PC-9 (cell line): ENCODE results near the gene CHN1. TPM values are rescaled to one million over a fixed set of nuclear protein-coding genes. Genes with fewer than 3 reads are reported as not detected.

ENCODE experiments used
- BruUV-seq: library from RNA; stranded (reverse); fragments of 400-500 nt; replicated peaks from 2 replicates; lab custom pipeline; 2021; lab: Mats Ljungman, UMichigan
- CTCF ChIA-PET: fragments of 300-600 bp; sonication (Branson Sonifier 250); formaldehyde crosslinking; loops from one replicate; lab custom pipeline; 2022; ENCODE audit warnings: antibody characterized with exemption; lab: Charles Lee
- POLR2A ChIA-PET: fragments of 300-600 bp; sonication (Branson Sonifier 250); formaldehyde crosslinking; loops from one replicate; lab custom pipeline; 2022; ENCODE audit warnings: antibody characterized with exemption; ENCODE audit not compliant: unreplicated experiment; lab: Charles Lee
- DNase-seq, 2 experiments: peaks; one replicate each; pipeline versions ENCODE4 v3.0.0 to v3.0.0-alpha.2; 2015 to 2022; ENCODE audit warnings: mixed read lengths in 1 of 2
- H2AFZ ChIP-seq: fragments of 200-600 bp; sonication (generic); 2 replicates; pipeline ENCODE4 v1.8.1; 2017; ENCODE audit warnings: antibody characterized with exemption
- H3F3A ChIP-seq: fragments of 200-600 bp; sonication (generic); 2 replicates; pipeline ENCODE4 v1.8.1; 2017; ENCODE audit warnings: antibody characterized with exemption, mild to moderate bottlenecking, low read depth; ENCODE audit not compliant: insufficient read depth
- H3K27ac ChIP-seq: fragments of 200-600 bp; sonication (generic); 2 replicates; pipeline ENCODE4 v1.6.1; 2016; ENCODE audit warnings: mixed run types
- H3K27me3 ChIP-seq: fragments of 200-600 bp; sonication (generic); 2 replicates; pipeline ENCODE4 v1.6.1; 2016; ENCODE audit warnings: low read depth, mixed run types; ENCODE audit not compliant: insufficient read depth
- H3K36me3 ChIP-seq: fragments of 200-600 bp; sonication (generic); 2 replicates; pipeline ENCODE4 v1.6.1; 2016; ENCODE audit warnings: low read depth, mixed run types
- H3K4me1 ChIP-seq: fragments of 200-600 bp; sonication (generic); replicated peaks from 2 replicates; pipeline ENCODE4 v1.6.1; 2016; ENCODE audit warnings: mixed run types; ENCODE audit not compliant: insufficient read depth
- H3K4me2 ChIP-seq: fragments of 200-600 bp; sonication (generic); 2 replicates; pipeline ENCODE4 v1.6.1; 2017; ENCODE audit warnings: mixed run types
- H3K4me3 ChIP-seq: fragments of 200-600 bp; sonication (generic); 2 replicates; pipeline ENCODE4 v1.6.1; 2016; ENCODE audit warnings: mixed run types
- H3K79me2 ChIP-seq: fragments of 200-600 bp; sonication (generic); 2 replicates; pipeline ENCODE4 v1.6.1; 2017; ENCODE audit warnings: low read depth, mixed run types
- H3K9me2 ChIP-seq: fragments of 200-600 bp; sonication (generic); 2 replicates; pipeline ENCODE4 v1.8.1; 2017; ENCODE audit warnings: mild to moderate bottlenecking; ENCODE audit not compliant: insufficient read depth
- H3K9me3 ChIP-seq: fragments of 200-600 bp; sonication (generic); 2 replicates; pipeline ENCODE4 v1.8.1; 2016; ENCODE audit warnings: low read depth; ENCODE audit not compliant: insufficient read depth
- H4K20me1 ChIP-seq: fragments of 200-600 bp; sonication (generic); 2 replicates; pipeline ENCODE4 v1.8.1; 2017; ENCODE audit not compliant: insufficient read depth
- CTCF ChIP-seq: fragments of 200-600 bp; sonication (generic); conservative IDR thresholded peaks from 2 replicates; pipeline ENCODE4 v1.6.1; 2017; ENCODE audit warnings: mixed run types, antibody characterized with exemption, mild to moderate bottlenecking, moderate library complexity
- EZH2 ChIP-seq: fragments of 200-600 bp; sonication (generic); IDR thresholded peaks from 2 replicates; pipeline ENCODE4 v1.8.0; 2017; ENCODE audit warnings: antibody characterized with exemption, low read depth
- intact Hi-C: fragments of 100-400 bp; cut with micrococcal nuclease; formaldehyde crosslinking; loops from one replicate; pipeline ENCODE4 v1.10.0; 2022; ENCODE audit not compliant: unreplicated experiment
- total RNA-seq: library from RNA; stranded (reverse); gene quantifications from 2 replicates; pipeline ENCODE4 v1.2.3, GENCODE V29; 2021

Gene CHN1
- total RNA-seq, 1 experiment from 2014 or later = 14.0 TPM

- intact Hi-C loops = no loop called here
- Histone ChIP-seq H4K20me1 (no peaks in the 10 kb centered on the region), H2AFZ (no peak overlapping the region), H3K9me2 (no peaks in the 10 kb centered on the region), H3K4me1 (no peaks in the 10 kb centered on the region), H3K4me3 (no peak overlapping the region), H3K36me3 (no peaks in the 10 kb centered on the region), H3K9me3 (no peaks in the 10 kb centered on the region), H3K27me3 (no peaks in the 10 kb centered on the region), H3K4me2 (no peak overlapping the region), H3K27ac (no peak overlapping the region), H3F3A (no peaks in the 10 kb centered on the region), H3K79me2 (no peaks in the 10 kb centered on the region)
- ChIA-PET POLR2A (no interaction called here), CTCF (no interaction called here)
- DNase-seq = no peak
- BruUV-seq = no TSS peak
- TF ChIP-seq CTCF = no peak
- TF ChIP-seq EZH2 = no peak
Measured at GRCh38 chr2:174785481-174785880, 219.7 kb downstream of the CHN1 start.

- POLR2A ChIA-PET = no interaction called here
- H3F3A ChIP-seq = no peaks in the 10 kb centered on the region
- no TSS peak for BruUV-seq
- no peaks in the 10 kb centered on the region for H3K27me3 ChIP-seq
- H3K4me1 ChIP-seq = no peaks in the 10 kb centered on the region
- no peaks in the 10 kb centered on the region for H4K20me1 ChIP-seq
- H3K9me3 ChIP-seq = no peaks in the 10 kb centered on the region
- no peak for TF ChIP-seq CTCF
- TF ChIP-seq EZH2 = no peak
- CTCF ChIA-PET = no interaction called here
- H3K79me2 ChIP-seq = no peaks in the 10 kb centered on the region
- intact Hi-C loops = no loop called here
- no peak overlapping the region for H3K27ac ChIP-seq
- no peak overlapping the region for H2AFZ ChIP-seq
- H3K9me2 ChIP-seq = no peaks in the 10 kb centered on the region
- DNase-seq = no peak
- H3K4me2 ChIP-seq = no peak overlapping the region
- no peaks in the 10 kb centered on the region for H3K36me3 ChIP-seq
- no peak overlapping the region for H3K4me3 ChIP-seq
Measured at GRCh38 chr2:174784909-174785308, 220.3 kb downstream of the CHN1 start.

- H3K9me3 ChIP-seq = no peaks in the 10 kb centered on the region
- ChIA-PET CTCF (no interaction called here), POLR2A (no interaction called here)
- TF ChIP-seq EZH2 = no peak
- TF ChIP-seq CTCF = no peak
- DNase-seq = no peak
- H3K79me2 ChIP-seq = no peaks in the 10 kb centered on the region
- H2AFZ ChIP-seq = no peak overlapping the region
- no peaks in the 10 kb centered on the region for H3K4me1 ChIP-seq
- no peaks in the 10 kb centered on the region for H3F3A ChIP-seq
- no peaks in the 10 kb centered on the region for H3K9me2 ChIP-seq
- H3K27me3 ChIP-seq = no peaks in the 10 kb centered on the region
- no peak overlapping the region for H3K4me3 ChIP-seq
- intact Hi-C loops = no loop called here
- no peak overlapping the region for H3K4me2 ChIP-seq
- H3K27ac ChIP-seq = no peak overlapping the region
- BruUV-seq = no TSS peak
- H4K20me1 ChIP-seq = no peaks in the 10 kb centered on the region
- no peaks in the 10 kb centered on the region for H3K36me3 ChIP-seq
Measured at GRCh38 chr2:174784316-174784715, 220.9 kb downstream of the CHN1 start.
